GM21717 (cell line): ENCODE results near the gene NTN5.
"Not testable (repeated sequence)": the region's sequence is repeated elsewhere in the genome, so short reads cannot be mapped to it uniquely, and the experiment has no call there.

Experiments
- ATAC-seq: cut with Tn5 transposase; IDR thresholded peaks from one replicate; pipeline ENCODE4 v1.9.1; 2021; ENCODE audit warnings: mild to moderate bottlenecking, moderate library complexity; ENCODE audit not compliant: unreplicated experiment

Gene NTN5

DNA sequence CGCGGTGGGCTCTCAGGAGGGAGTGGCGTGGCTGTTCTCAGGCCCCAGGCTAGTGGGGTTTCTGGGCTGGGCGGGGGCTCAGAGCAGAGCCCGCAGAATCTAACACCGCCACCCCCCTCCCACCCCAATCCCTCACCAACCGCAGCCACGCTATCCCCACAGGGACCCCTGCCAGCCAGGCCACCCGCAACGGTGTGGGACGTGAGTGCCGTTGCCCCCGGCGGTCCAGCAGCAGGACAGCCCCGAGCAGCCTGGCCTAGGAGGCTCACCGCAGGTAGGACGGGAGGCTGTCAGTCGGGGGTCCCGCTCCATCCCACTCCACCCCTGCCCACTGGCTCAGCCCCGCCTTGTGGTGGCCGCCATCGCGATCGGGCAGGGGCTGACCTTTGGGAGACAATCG lies at the start of gene NTN5:
Gene NTN5, minus strand, starts transcription at position 24 of the 400 bp plus-strand sequence. CDS start 2,031 bp downstream, outside the sequence.
- ATAC-seq, result no peak

DNA sequence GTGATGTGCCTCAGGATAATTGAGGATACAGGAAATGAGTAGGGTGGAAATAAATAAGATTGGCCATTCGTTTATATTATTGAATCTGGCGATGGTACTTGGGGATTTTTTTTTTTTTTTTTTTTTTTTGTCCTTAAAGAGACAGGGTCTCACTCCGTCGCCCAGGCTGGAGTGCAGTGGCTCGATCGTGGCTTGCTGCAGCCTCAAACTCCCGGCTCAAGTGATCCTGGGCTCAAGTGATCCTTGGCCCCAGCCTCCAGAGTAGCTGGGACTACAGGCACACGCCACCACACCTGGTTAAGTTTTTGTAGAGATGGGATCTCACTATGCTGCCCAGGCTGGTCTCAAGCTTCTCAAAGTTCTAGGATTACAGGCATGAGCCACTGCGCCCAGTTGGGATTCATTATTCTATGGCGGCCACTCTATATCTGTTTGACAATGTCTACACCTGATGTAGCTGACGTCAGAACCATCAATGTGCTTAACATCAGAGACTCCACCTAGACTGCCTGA lies 49.4 kb upstream of the NTN5 start:
- ATAC-seq, result no peak

GRCh38 chr19:48720613-48721296 lies 47.9 kb upstream of the NTN5 start:
- ATAC-seq, result peak; percentile 51

DNA sequence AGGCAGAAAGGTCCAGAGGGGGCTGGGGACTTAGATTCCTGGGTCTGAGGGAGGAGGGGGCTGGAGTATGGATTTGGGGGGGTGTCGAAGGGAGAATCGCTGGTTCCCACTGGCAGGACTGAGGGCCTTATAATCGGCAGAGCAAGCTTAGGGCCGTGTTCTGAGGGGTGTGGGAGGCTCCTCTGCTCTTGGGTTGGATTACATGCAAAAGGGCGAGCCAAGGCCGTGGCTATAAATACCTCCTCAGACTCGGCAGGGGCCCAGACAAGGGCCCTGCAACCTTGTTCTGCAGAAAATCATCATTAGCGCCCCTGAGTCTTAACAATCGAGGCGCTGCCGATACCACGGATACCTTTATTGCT lies 47.4 kb upstream of the NTN5 start:
- ATAC-seq, result peak; percentile 6

DNA sequence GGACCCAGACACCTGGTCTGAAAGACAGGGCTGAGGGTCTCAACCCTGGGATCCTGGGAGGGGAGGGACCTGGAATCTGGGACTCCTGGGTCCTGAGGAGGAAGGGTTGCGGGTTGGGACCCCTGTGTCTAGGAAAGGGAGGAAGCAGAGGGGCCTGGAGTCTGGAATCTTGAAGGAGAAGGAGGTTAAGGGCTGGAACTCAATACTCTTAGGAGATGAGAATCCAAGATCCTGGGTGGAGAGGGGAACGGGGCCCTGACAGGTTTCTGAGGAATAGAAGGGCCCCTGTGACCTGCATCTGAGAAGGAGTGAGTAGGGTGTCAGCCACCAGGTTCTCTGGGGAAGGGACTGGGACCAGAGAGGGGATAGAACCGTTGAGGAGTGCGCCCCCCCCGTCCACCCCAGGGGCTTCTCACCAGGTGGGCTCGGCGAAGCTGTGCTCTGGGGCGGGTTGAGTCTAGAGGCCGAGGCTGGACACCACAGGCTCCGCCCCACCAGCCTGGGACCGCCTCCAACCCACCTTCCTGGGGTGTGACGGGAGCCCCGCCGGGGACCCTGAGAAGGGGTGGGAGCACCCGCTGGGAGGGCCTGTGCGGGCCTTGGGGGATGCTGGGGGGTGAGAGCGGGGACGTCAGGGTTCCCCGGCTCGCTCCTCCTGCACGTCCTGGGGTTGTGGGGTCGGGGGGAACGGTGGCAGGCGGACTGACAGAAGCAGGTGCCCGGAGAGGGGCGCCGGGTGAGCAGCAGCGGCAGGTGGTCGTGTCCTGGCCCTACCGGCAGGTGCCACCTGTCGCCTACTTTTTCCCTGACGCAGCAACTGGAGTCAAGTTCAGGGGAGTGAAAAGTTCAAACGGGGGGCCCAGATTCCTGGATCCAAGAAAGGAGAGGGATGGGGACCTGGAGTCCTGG lies 46.7 kb upstream of the NTN5 start, which contains the start of gene MAMSTR:
Gene MAMSTR, minus strand, starts transcription at position 463 of the 909 bp plus-strand sequence. CDS start 694 bp downstream, outside the sequence.
- ATAC-seq, result no peak

DNA sequence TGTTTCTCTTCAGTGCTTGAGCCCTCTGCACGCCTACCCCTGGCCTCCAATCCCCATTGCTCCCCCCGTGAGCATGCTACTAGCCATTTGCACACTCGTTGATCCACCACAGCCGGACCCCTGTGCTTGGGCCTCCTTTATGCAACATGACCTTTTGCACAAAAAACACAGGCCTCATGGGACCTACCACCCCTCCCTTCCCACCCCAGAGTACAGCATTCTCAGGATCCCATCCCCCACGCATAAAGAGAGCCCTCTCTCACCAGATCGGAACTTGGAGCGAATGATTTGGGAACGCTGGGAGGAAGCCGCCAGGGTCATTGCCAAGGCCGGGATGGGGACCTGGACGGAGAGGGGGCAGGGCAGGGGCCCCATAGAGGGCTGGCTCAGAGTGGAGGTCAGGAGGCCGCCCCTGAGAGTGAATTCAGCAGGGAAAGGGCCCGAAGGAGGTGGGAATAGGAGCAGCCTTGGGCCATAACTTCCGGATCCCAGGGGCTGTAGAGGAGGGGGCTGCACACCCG lies 46.0 kb upstream of the NTN5 start:
- ATAC-seq, result no peak

GRCh38 chr19:48718106-48718505 lies 45.3 kb upstream of the NTN5 start:
- ATAC-seq, result not testable (repeated sequence)

GRCh38 chr19:48716562-48717291 lies 43.9 kb upstream of the NTN5 start:
- ATAC-seq, result no peak

GRCh38 chr19:48715681-48716171 lies 42.9 kb upstream of the NTN5 start:
- no peak for ATAC-seq

DNA sequence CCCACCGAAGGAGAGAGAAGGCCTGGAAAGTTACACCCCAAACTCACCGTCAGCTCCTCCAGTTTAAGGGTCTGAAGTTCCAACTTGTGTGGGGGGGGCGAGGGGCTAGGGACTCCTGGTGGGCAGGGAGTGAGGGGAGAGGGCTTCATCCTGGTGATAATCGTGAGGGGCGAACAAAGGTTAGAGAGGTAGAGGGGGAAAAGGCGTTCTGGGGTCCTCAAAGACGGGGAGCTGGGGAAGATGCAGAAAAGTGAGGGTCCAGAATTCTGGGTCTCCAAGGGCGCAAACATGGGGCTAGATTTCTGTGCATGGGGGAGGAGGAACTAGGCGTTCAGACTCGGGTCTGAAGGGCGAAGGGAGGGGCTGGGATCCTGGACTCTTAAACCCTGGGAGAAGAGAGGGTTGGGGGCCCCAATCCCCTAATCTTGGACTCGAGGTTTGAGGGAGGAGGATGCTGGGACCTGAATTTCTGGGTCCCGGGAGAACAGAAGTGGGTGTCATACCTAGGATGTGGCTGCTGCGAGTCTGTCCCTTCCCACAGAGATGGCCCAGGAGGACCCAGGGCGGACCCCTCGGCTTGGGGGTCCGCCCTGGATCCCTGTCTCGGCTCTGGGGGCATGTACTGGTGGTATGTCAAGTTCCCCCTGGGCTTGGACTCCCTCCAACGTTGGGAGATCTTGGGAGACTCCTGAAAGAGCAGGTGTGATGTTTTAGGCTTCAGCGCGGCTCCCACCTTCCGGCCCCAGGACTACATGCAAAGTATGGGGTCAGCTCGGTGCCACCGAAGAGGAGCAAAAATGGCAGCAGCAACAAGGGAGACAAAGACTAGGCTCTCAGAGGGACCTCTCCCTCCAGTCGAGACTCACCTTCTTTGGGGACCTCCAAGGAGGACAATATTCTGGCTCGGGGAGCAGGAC lies 42.2 kb upstream of the NTN5 start:
- ATAC-seq, result no peak

- ATAC-seq, result peak; percentile 77
Observed at GRCh38 chr19:48713864-48714755, 41.3 kb upstream of the NTN5 start.

- ATAC-seq, result no peak
Observed at GRCh38 chr19:48713041-48713863, 40.4 kb upstream of the NTN5 start.

DNA sequence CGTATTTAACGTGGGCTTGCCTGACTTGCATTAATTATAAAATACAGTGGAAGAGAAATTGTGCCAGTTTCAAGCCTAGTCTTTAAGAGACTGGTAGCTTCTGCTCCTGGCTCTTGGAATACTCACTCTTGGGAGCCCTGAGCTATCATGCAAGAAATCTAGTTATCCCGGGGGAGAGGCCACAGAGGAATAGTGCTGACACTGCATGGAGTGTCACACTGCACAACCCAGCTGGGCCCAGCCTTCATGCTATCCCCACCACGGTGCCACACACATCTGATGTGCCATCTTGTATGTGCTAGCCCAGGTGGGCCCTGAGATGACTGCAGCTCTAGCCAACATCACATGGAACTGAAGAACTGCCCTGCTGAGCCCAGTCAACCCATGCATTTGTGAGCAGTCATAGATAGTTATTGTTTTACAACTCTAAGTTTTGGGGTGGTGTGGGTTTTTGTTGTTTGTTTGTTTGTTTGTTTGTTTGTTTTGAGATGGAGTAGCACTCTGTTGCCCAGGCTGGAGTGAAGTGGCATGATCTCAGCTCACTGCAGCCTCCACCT lies 38.4 kb upstream of the NTN5 start:
- ATAC-seq, result no peak

GRCh38 chr19:48708471-48708870 lies 35.7 kb upstream of the NTN5 start:
- no peak for ATAC-seq

DNA sequence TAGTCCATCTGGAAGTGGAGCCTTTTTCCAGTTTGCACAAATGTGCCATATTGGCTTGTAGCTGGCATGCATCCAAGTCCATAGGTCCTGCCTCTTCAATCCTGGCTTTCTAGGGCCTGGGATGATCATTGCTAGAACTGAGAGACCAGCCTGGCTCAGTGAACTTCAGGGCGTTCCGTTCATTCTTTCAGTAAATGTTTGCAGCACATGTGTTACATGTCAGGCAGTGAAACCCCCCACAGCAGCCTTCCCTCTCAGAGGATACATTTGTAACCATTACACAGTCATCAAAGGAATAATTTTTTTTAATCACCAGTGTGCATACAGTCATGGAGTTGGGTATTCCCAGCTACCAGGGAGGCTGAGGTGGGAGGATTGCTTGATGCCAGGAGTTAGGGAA lies 32.6 kb upstream of the NTN5 start:
- ATAC-seq, result no peak

DNA sequence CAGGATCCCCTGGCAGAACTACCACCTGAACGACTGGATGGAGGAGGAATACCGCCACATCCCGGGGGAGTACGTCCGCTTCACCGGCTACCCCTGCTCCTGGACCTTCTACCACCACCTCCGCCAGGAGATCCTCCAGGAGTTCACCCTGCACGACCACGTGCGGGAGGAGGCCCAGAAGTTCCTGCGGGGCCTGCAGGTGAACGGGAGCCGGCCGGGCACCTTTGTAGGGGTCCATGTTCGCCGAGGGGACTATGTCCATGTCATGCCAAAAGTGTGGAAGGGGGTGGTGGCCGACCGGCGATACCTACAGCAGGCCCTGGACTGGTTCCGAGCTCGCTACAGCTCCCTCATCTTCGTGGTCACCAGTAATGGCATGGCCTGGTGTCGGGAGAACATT lies 30.5 kb upstream of the NTN5 start:
- no peak for ATAC-seq

GRCh38 chr19:48702701-48703100 lies 29.9 kb upstream of the NTN5 start:
- ATAC-seq, result no peak
